ENCODE measurements around the gene GTF3C2.
"Not testable (repeated sequence)": the region's sequence is repeated elsewhere in the genome, so short reads cannot be mapped to it uniquely, and the experiment has no call there.

The GTF3C2 gene

GRCh38 chr2:27373567-27373966 lies 17.0 kb upstream of the GTF3C2 start:
- no peak for DNase-seq (ENCODE audit: low spot score)

- DNase-seq (ENCODE audit: low spot score): no peak
Measured at GRCh38 chr2:27372937-27373336, 16.4 kb upstream of the GTF3C2 start.

- no peak for DNase-seq (ENCODE audit: low spot score)
Measured at GRCh38 chr2:27370816-27371620, 14.5 kb upstream of the GTF3C2 start.

- peak; percentile 99 for DNase-seq (ENCODE audit: low spot score)
Measured at GRCh38 chr2:27370026-27370815, 13.7 kb upstream of the GTF3C2 start, which contains the start of the genes EIF2B4 and SNX17. Gene EIF2B4 (minus strand): TSS chr2:27370338. CDS start chr2:27370314, 24 bp downstream. Gene SNX17 (plus strand): TSS chr2:27370616. CDS start chr2:27370744, 128 bp downstream.

GRCh38 chr2:27369471-27370025 lies 13.0 kb upstream of the GTF3C2 start:
- peak; percentile 39 for DNase-seq (ENCODE audit: low spot score)

- DNase-seq (ENCODE audit: low spot score): no peak
Measured at GRCh38 chr2:27363933-27364332, 7.4 kb upstream of the GTF3C2 start.

GRCh38 chr2:27362678-27363420 lies 6.3 kb upstream of the GTF3C2 start:
- no peak for DNase-seq (ENCODE audit: low spot score)

GRCh38 chr2:27356056-27356381 lies 545 bp downstream of the GTF3C2 start:
- no peak for DNase-seq (ENCODE audit: low spot score)

- no peak for DNase-seq (ENCODE audit: low spot score)
Measured at GRCh38 chr2:27354597-27354927, 2.0 kb downstream of the GTF3C2 start.

- no peak for DNase-seq (ENCODE audit: low spot score)
Measured at GRCh38 chr2:27353762-27354596, 2.6 kb downstream of the GTF3C2 start.

- DNase-seq (ENCODE audit: low spot score): not testable (repeated sequence)
Measured at GRCh38 chr2:27353386-27353761, 3.2 kb downstream of the GTF3C2 start.

GRCh38 chr2:27351802-27352598 lies 4.6 kb downstream of the GTF3C2 start:
- DNase-seq (ENCODE audit: low spot score): no peak

GRCh38 chr2:27350106-27350693 lies 6.4 kb downstream of the GTF3C2 start:
- DNase-seq (ENCODE audit: low spot score): no peak

- DNase-seq (ENCODE audit: low spot score): no peak
Measured at GRCh38 chr2:27347641-27348040, 8.9 kb downstream of the GTF3C2 start.

- no peak for DNase-seq (ENCODE audit: low spot score)
Measured at GRCh38 chr2:27336173-27336572, 20.4 kb downstream of the GTF3C2 start.

- no peak for DNase-seq (ENCODE audit: low spot score)
Measured at GRCh38 chr2:27335311-27335710, 21.3 kb downstream of the GTF3C2 start.

GRCh38 chr2:27324720-27325119 lies 31.8 kb downstream of the GTF3C2 start:
- DNase-seq (ENCODE audit: low spot score): no peak

- no peak for DNase-seq (ENCODE audit: low spot score)
Measured at GRCh38 chr2:27323596-27324285, 32.8 kb downstream of the GTF3C2 start.

GRCh38 chr2:27322766-27323595 lies 33.6 kb downstream of the GTF3C2 start, which contains the start of gene MPV17:
Gene MPV17 (minus strand): TSS chr2:27323097. CDS start chr2:27322517, 580 bp downstream.
- peak; percentile 97 for DNase-seq (ENCODE audit: low spot score)
